Fibroblast of skin of left quadriceps (primary cell): ENCODE data around the gene TRIM69.

ENCODE experiments used
- DNase-seq, 2 experiments: peaks; one replicate each; pipeline ENCODE4 v3.0.0-alpha.2; 2013; ENCODE audit warnings: low read depth in 2 of 2

TRIM69 gene

GRCh38 chr15:44804298-44805046 is 68.1 kb downstream of the TRIM69 start:
- DNase-seq: no peak

GRCh38 chr15:44808557-44808956 is 72.2 kb downstream of the TRIM69 start:
- no peak for DNase-seq

- DNase-seq: no peak
Observed at GRCh38 chr15:44810237-44810636, 73.9 kb downstream of the TRIM69 start.

GRCh38 chr15:44811337-44811736 is 75.0 kb downstream of the TRIM69 start:
- DNase-seq: no peak

- DNase-seq: no peak
Observed at GRCh38 chr15:44812029-44812517, 75.7 kb downstream of the TRIM69 start.

GRCh38 chr15:44813231-44813630 is 76.9 kb downstream of the TRIM69 start:
- no peak for DNase-seq
